HG03558 (cell line): ENCODE results near the gene VPS4A.

Source experiments
- ATAC-seq: cut with Tn5 transposase; IDR thresholded peaks from one replicate; pipeline ENCODE4 v1.9.1; 2021; ENCODE audit warnings: moderate number of reproducible peaks; ENCODE audit not compliant: unreplicated experiment; ENCODE audit errors: extremely low read depth

The VPS4A gene

GRCh38 chr16:69302301-69302700, 8.8 kb upstream of the VPS4A start:
- ATAC-seq: no peak

GRCh38 chr16:69306031-69306430, 5.1 kb upstream of the VPS4A start:
- no peak for ATAC-seq

- no peak for ATAC-seq
These were observed 4.1 kb upstream of the VPS4A start for GRCh38 chr16:69307091-69307490.

DNA sequence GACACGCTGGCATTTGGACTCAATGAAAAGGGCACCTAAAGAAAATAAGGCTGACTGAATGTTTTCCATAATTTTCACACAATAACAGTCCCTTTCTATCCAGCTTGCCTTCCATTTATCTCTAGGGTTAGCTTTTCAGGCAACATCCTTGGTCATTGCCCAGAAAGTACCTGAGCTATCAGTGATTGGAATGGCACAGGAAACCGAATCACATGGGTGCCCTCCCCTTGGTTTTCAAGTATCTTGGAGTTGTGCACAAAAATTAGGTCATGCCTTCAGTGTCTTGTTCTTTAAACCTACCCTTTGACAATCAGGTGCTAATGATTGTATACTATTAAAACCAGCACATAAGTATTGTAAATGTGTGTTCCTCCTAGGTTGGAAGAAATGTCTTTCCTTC, 3.3 kb upstream of the VPS4A start:
- no peak for ATAC-seq

DNA sequence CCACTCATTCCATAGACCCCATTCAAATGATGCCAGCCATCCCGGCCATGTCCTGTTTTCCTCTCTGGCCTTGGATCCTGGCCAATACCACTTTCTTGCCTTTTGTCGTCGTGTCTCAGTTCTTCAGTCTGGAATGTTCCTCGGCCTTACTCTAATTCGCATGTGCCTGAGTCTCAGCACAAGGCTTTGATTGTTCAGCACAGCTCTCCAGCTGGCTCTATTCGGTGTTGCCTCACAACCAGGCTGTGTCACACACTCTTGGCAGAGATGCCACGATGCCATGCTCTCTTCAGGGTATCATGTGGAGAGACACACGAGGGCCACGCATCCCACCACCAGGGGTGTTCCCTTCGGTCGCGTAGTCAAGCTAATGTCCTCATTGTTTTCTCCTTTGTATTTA, 1.8 kb upstream of the VPS4A start:
- ATAC-seq: no peak

GRCh38 chr16:69311533-69312387, 610 bp downstream of the VPS4A start:
- ATAC-seq: peak; percentile 18

DNA sequence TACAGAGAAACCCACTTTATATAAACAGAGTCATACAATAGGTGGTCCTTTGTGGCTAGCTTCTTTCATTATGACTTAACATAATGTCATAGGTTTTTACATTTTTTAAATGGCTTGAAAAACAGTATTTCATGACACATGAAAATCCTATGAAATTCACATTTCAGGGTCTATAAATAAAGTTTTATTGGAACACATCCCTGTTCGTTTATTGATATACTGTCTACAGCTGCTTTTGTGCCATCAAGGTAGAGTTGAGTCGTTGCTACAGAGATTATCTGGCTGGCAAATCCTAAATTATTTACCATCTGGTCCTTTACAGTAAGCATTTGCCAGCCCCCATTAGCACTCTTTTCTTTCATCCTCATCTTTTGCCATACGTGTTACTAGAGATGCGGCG, 2.3 kb downstream of the VPS4A start:
- ATAC-seq: no peak

- ATAC-seq: no peak
These were observed 3.4 kb downstream of the VPS4A start for GRCh38 chr16:69314534-69314933.

- ATAC-seq: no peak
These were observed 4.5 kb downstream of the VPS4A start for GRCh38 chr16:69315486-69316311.

DNA sequence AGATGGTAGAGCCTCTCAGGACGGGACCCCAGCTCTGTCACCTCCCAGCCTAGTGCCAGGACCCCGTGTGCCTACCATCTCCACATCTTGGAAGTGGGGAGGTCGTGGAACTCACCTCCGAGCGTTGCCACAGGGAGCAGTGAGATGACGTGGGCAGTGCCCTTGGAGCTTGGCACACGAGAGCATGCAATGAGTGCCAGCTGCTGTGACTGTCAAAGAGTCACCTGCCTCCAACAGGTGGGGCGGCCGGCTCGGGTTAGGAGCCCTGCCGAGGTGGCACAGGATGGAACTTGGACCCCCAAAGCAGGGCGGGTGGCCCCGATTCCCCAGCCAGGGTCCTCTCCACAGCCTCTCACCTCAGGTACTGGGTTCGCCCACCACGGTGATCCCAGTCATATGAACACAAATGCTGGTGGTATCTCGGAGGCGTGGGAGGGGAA, 5.5 kb downstream of the VPS4A start:
- no peak for ATAC-seq

- no peak for ATAC-seq
These were observed 7.2 kb downstream of the VPS4A start for GRCh38 chr16:69318177-69318910.

DNA sequence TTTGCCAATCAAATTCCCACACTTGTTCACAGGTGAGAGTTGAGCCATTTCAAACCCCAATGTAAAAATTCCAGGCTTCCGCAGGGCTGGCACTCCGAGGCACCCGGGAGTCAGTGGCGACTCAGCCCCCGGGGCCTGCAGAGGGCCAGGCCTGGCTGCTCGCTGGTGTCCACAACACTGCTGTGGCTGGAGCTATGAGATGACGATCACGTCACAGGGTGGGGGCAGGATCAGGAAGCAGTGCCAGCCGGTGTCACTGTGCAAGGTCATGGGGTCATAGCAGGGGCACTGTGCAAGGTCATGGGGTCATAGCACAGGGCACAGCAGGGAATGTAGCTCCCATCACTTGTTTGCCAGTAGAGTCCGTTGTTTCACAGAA, 7.8 kb downstream of the VPS4A start:
- ATAC-seq: no peak

- ATAC-seq: no peak
These were observed 8.2 kb downstream of the VPS4A start for GRCh38 chr16:69319381-69319780.

GRCh38 chr16:69319826-69320739, 8.9 kb downstream of the VPS4A start:
- no peak for ATAC-seq

DNA sequence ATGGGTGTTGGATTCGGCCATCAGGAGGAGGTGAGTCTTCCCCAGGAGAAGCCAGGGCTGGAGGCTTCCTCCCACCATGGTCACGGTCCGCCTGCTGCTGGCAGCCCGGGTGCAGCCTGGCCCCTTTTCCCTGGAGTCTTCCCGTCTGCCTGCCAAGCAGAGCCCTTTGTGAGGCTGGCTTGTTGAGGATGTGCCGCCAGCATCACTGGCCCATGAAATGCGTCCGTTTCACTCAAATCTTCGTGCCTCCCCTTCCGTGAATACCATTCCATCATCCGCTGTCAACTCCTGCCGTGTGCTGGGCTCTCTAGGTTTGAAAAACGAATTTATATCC, 9.6 kb downstream of the VPS4A start:
- ATAC-seq: no peak

DNA sequence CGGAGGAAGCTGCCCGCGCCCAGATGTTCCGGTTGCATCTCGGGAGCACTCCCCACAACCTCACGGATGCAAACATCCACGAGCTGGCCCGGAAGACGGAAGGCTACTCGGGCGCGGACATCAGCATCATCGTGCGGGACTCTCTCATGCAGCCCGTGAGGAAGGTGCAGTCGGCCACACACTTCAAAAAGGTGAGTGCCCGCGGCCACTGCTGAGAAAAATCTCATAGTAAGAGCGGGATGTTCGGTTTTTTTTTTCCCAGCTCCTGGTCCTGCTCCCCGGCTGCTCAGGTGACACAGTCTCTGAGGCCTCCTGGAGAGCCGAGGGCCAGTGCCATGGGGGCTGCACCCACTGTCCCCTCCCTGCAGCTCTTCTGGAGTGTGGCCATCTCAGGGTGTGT, 9.9 kb downstream of the VPS4A start:
- no peak for ATAC-seq

DNA sequence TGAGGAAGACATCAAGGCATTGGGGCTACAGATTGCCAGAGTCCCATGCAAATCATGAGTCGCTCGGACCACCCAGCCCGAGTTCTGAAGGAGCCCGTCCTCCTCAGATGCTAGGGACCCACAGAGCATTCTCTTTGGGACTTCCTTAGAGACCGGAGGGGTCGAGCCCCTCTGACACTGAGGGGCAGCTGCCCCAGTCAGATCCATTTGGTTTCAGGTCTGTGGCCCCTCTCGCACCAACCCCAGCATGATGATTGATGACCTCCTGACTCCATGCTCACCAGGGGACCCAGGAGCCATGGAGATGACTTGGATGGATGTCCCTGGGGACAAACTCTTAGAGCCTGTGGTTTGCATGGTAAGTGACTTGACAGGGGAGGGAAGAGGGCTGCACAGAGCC, 11.2 kb downstream of the VPS4A start:
- no peak for ATAC-seq

GRCh38 chr16:69323415-69323814, 12.3 kb downstream of the VPS4A start:
- ATAC-seq: no peak

GRCh38 chr16:69324013-69324531, 12.9 kb downstream of the VPS4A start:
- no peak for ATAC-seq
